Skeletal muscle tissue (tissue), 4 donors: ENCODE data around the gene PER3. TPM values are rescaled to one million over a fixed set of nuclear protein-coding genes. Genes with fewer than 3 reads are reported as not detected.

Experiments
- H3K27ac ChIP-seq: one replicate; pipeline ENCODE4 v1.7.0; 2013; ENCODE audit warnings: mild to moderate bottlenecking, low read depth, low read length, inconsistent platforms
- H3K27me3 ChIP-seq, 3 donors: one replicate each; pipeline ENCODE4 v1.7.0; 2013; ENCODE audit warnings: low read length in 3 of 3; ENCODE audit not compliant: control insufficient read depth in 3 of 3, insufficient read depth in 3 of 3
- H3K36me3 ChIP-seq, 3 donors: one replicate each; pipeline ENCODE4 v1.7.0; 2013; ENCODE audit warnings: low read length in 3 of 3; ENCODE audit not compliant: control insufficient read depth in 3 of 3, insufficient read depth in 3 of 3
- H3K4me1 ChIP-seq, 3 donors: one replicate each; pipeline ENCODE4 v1.7.0; 2013; ENCODE audit warnings: low read length in 3 of 3, mild to moderate bottlenecking in 3 of 3; ENCODE audit not compliant: control insufficient read depth in 3 of 3, insufficient read depth in 3 of 3
- H3K4me3 ChIP-seq, 3 donors: one replicate each; pipeline ENCODE4 v1.7.0; 2013; ENCODE audit warnings: low read length in 3 of 3
- H3K9ac ChIP-seq, 3 donors: one replicate each; pipeline ENCODE4 v1.7.0; 2013; ENCODE audit warnings: low read length in 3 of 3, mild to moderate bottlenecking in 3 of 3, moderate library complexity in 2 of 3, low read depth in 1 of 3
- H3K9me3 ChIP-seq, 3 donors: one replicate each; pipeline ENCODE4 v1.7.0; 2013; ENCODE audit warnings: low read length in 3 of 3; ENCODE audit not compliant: control insufficient read depth in 3 of 3
- total RNA-seq: library from RNA; depleted of rRNA; stranded (reverse); fragments of >200 nt; gene quantifications from one replicate; pipeline ENCODE4 v1.2.3, GENCODE V29; 2014
- donor health status: Osteomylitis.

Gene PER3
- total RNA-seq, 1 donor from 2014 or later = 11.5 TPM

GRCh38 chr1:7847599-7847998, 63.5 kb downstream of the PER3 start:
- no peak overlapping the region for H3K4me3 ChIP-seq
- H3K9ac ChIP-seq = no peak overlapping the region
- H3K9me3 ChIP-seq = no peaks in the 10 kb centered on the region
- H3K27me3 ChIP-seq = no peaks in the 10 kb centered on the region
- peaks cover 15 to 30% (median 26%) of the 10 kb centered on the region in 3 donors for H3K36me3 ChIP-seq
- peaks cover 0 to 5% (median 0%) of the 10 kb centered on the region in 3 donors for H3K4me1 ChIP-seq
- no peak overlapping the region for H3K27ac ChIP-seq

- no peaks in the 10 kb centered on the region for H3K27me3 ChIP-seq
- H3K27ac ChIP-seq = no peak overlapping the region
- H3K4me3 ChIP-seq = no peak overlapping the region
- no peak overlapping the region for H3K9ac ChIP-seq
- H3K36me3 ChIP-seq = peaks cover 0 to 2% (median 1%) of the 10 kb centered on the region in 3 donors
- H3K9me3 ChIP-seq = no peaks in the 10 kb centered on the region
- peaks cover 0 to 5% (median 0%) of the 10 kb centered on the region in 3 donors for H3K4me1 ChIP-seq
These were observed 66.7 kb downstream of the PER3 start for GRCh38 chr1:7850786-7851185.

- Histone ChIP-seq H3K36me3 (peaks cover 0 to 2% (median 0%) of the 10 kb centered on the region in 3 donors), H3K4me3 (no peak within 1 kb of the TSS), H3K27ac (no peak within 1 kb of the TSS)
These were observed 69.0 kb downstream of the PER3 start, which contains the start of gene UTS2 for GRCh38 chr1:7852804-7853683. Gene UTS2, minus strand, starts transcription at chr1:7853065. Its CDS starts 62 bp downstream, at chr1:7853003.

GRCh38 chr1:7853684-7854026, 69.6 kb downstream of the PER3 start:
- H3K27me3 ChIP-seq = no peaks in the 10 kb centered on the region
- no peak overlapping the region for H3K4me3 ChIP-seq
- H3K9me3 ChIP-seq = no peaks in the 10 kb centered on the region
- H3K9ac ChIP-seq = no peak overlapping the region
- no peak overlapping the region for H3K27ac ChIP-seq
- no peaks in the 10 kb centered on the region for H3K4me1 ChIP-seq
- peaks cover 0 to 2% (median 0%) of the 10 kb centered on the region in 3 donors for H3K36me3 ChIP-seq

More at GRCh38 chr1:7852804-7853683, 69.0 kb downstream of the PER3 start, which contains the start of gene UTS2:
- H3K4me1 ChIP-seq = no peaks in the 10 kb centered on the region
- no peaks in the 10 kb centered on the region for H3K9me3 ChIP-seq
- no peaks in the 10 kb centered on the region for H3K27me3 ChIP-seq
- H3K9ac ChIP-seq = no peak within 1 kb of the TSS

- H3K27me3 ChIP-seq = no peaks in the 10 kb centered on the region
- no peaks in the 10 kb centered on the region for H3K4me1 ChIP-seq
- H3K9ac ChIP-seq = no peak overlapping the region
- no peak overlapping the region for H3K4me3 ChIP-seq
- no peaks in the 10 kb centered on the region for H3K9me3 ChIP-seq
- H3K36me3 ChIP-seq = peaks cover 0 to under 1% (median 0%) of the 10 kb centered on the region in 3 donors
- H3K27ac ChIP-seq = no peak overlapping the region
These were observed 72.3 kb downstream of the PER3 start for GRCh38 chr1:7856345-7856744.

- Histone ChIP-seq H3K27ac (no peak overlapping the region), H3K4me1 (no peaks in the 10 kb centered on the region), H3K4me3 (no peak overlapping the region), H3K27me3 (no peaks in the 10 kb centered on the region), H3K36me3 (no peaks in the 10 kb centered on the region), H3K9me3 (no peaks in the 10 kb centered on the region), H3K9ac (no peak overlapping the region)
These were observed 72.9 kb downstream of the PER3 start for GRCh38 chr1:7857000-7857399.

GRCh38 chr1:7857985-7858384, 73.9 kb downstream of the PER3 start:
- Histone ChIP-seq H3K27me3 (no peaks in the 10 kb centered on the region), H3K4me3 (no peak overlapping the region), H3K4me1 (no peaks in the 10 kb centered on the region), H3K9ac (no peak overlapping the region), H3K36me3 (no peaks in the 10 kb centered on the region), H3K27ac (no peak overlapping the region), H3K9me3 (no peaks in the 10 kb centered on the region)

- no peak overlapping the region for H3K9ac ChIP-seq
- H3K27ac ChIP-seq = no peak overlapping the region
- H3K4me3 ChIP-seq = no peak overlapping the region
- no peaks in the 10 kb centered on the region for H3K36me3 ChIP-seq
- no peaks in the 10 kb centered on the region for H3K27me3 ChIP-seq
- H3K9me3 ChIP-seq = no peaks in the 10 kb centered on the region
- no peaks in the 10 kb centered on the region for H3K4me1 ChIP-seq
These were observed 75.3 kb downstream of the PER3 start for GRCh38 chr1:7859406-7859805.

- H3K27ac ChIP-seq = no peak overlapping the region
- H3K27me3 ChIP-seq = no peaks in the 10 kb centered on the region
- H3K36me3 ChIP-seq = no peaks in the 10 kb centered on the region
- H3K4me1 ChIP-seq = no peaks in the 10 kb centered on the region
- no peak overlapping the region for H3K4me3 ChIP-seq
- H3K9me3 ChIP-seq = no peaks in the 10 kb centered on the region
- no peak overlapping the region for H3K9ac ChIP-seq
These were observed 76.0 kb downstream of the PER3 start for GRCh38 chr1:7860130-7860529.

- H3K9ac ChIP-seq = no peak overlapping the region
- no peak overlapping the region for H3K4me3 ChIP-seq
- H3K36me3 ChIP-seq = no peaks in the 10 kb centered on the region
- no peaks in the 10 kb centered on the region for H3K27me3 ChIP-seq
- H3K4me1 ChIP-seq = no peaks in the 10 kb centered on the region
- no peak overlapping the region for H3K27ac ChIP-seq
- H3K9me3 ChIP-seq = no peaks in the 10 kb centered on the region
These were observed 77.4 kb downstream of the PER3 start for GRCh38 chr1:7861452-7861851.
